MM.1S (cell line): Measurements from ENCODE around the gene SLC37A1.

ENCODE experiments used
- DNase-seq: peaks from one replicate; pipeline ENCODE4 v3.0.0-alpha.2; 2015
- H2AFZ ChIP-seq: fragments of 300-600 bp; sonication (generic); 2 replicates; pipeline ENCODE4 v1.6.0; 2016; ENCODE audit warnings: antibody characterized with exemption, low read length
- H3F3A ChIP-seq: fragments of 300-600 bp; sonication (generic); 2 replicates; pipeline ENCODE4 v1.6.1; 2016; ENCODE audit warnings: mild to moderate bottlenecking, antibody characterized with exemption, low read length, moderate library complexity, mixed read lengths; ENCODE audit not compliant: insufficient read depth
- H3K27ac ChIP-seq: fragments of 300-600 bp; sonication (generic); 2 replicates; pipeline ENCODE4 v1.5.1; 2016; ENCODE audit warnings: mild to moderate bottlenecking, low read length
- H3K27me3 ChIP-seq: fragments of 300-600 bp; sonication (generic); replicated peaks from 2 replicates; pipeline ENCODE4 v1.6.0; 2016; ENCODE audit warnings: low read length; ENCODE audit not compliant: insufficient read depth
- H3K36me3 ChIP-seq: fragments of 300-600 bp; sonication (generic); replicated peaks from 2 replicates; pipeline ENCODE4 v1.6.1; 2016; ENCODE audit warnings: mild to moderate bottlenecking, low read length, mixed read lengths; ENCODE audit not compliant: insufficient read depth
- H3K4me1 ChIP-seq: fragments of 300-600 bp; sonication (generic); 2 replicates; pipeline ENCODE4 v1.6.1; 2016; ENCODE audit warnings: low read length, mixed read lengths
- H3K4me2 ChIP-seq: fragments of 300-600 bp; sonication (generic); 2 replicates; pipeline ENCODE4 v1.6.0; 2016; ENCODE audit warnings: low read depth, low read length
- H3K4me3 ChIP-seq: fragments of 300-600 bp; sonication (generic); 2 replicates; pipeline ENCODE4 v1.5.1; 2016; ENCODE audit warnings: low read length, mixed read lengths
- H3K79me2 ChIP-seq: fragments of 300-600 bp; sonication (generic); 2 replicates; pipeline ENCODE4 v1.6.1; 2016; ENCODE audit warnings: mixed run types, low read length, mixed read lengths
- H3K9ac ChIP-seq: fragments of 300-600 bp; sonication (generic); 2 replicates; pipeline ENCODE4 v1.6.1; 2016; ENCODE audit warnings: low read length, mixed read lengths
- H3K9me2 ChIP-seq: fragments of 300-600 bp; sonication (generic); replicated peaks from 2 replicates; pipeline ENCODE4 v1.6.1; 2016; ENCODE audit warnings: mild to moderate bottlenecking, low read length, mixed read lengths; ENCODE audit not compliant: insufficient read depth
- H3K9me3 ChIP-seq: fragments of 300-600 bp; sonication (generic); replicated peaks from 2 replicates; pipeline ENCODE4 v1.6.1; 2016; ENCODE audit warnings: mild to moderate bottlenecking, low read length, mixed read lengths; ENCODE audit not compliant: insufficient read depth
- H4K20me1 ChIP-seq: fragments of 300-600 bp; sonication (generic); 2 replicates; pipeline ENCODE4 v1.6.1; 2016; ENCODE audit warnings: mild to moderate bottlenecking, low read length, moderate library complexity, mixed read lengths; ENCODE audit not compliant: insufficient read depth
- CTCF ChIP-seq: fragments of 300-600 bp; sonication (generic); IDR thresholded peaks from 2 replicates; pipeline ENCODE4 v1.5.1; 2016; ENCODE audit warnings: antibody characterized with exemption, low read length, mixed read lengths
- EZH2 ChIP-seq: fragments of 300-600 bp; sonication (generic); optimal IDR thresholded peaks from 2 replicates; pipeline ENCODE3; 2017; ENCODE audit warnings: low read depth, mild to moderate bottlenecking, antibody characterized with exemption, low read length, mixed read lengths
- EZH2phosphoT487 ChIP-seq: fragments of 300-600 bp; sonication (generic); IDR thresholded peaks from 2 replicates; pipeline ENCODE4 v1.6.1; 2018; ENCODE audit warnings: antibody characterized with exemption, low read length

Gene SLC37A1

GRCh38 chr21:42629933-42630589 is 116.4 kb downstream of the SLC37A1 start:
- H3K9me2 ChIP-seq = no peaks in the 10 kb centered on the region
- H3K27ac ChIP-seq = no peak overlapping the region
- H3K4me2 ChIP-seq = no peak overlapping the region
- H3K27me3 ChIP-seq = peaks cover 93% of the 10 kb centered on the region
- H3K79me2 ChIP-seq = no peaks in the 10 kb centered on the region
- no peaks in the 10 kb centered on the region for H4K20me1 ChIP-seq
- H3K36me3 ChIP-seq = no peaks in the 10 kb centered on the region
- no peak for TF ChIP-seq EZH2phosphoT487
- no peaks in the 10 kb centered on the region for H3F3A ChIP-seq
- no peak overlapping the region for H3K9ac ChIP-seq
- no peak overlapping the region for H2AFZ ChIP-seq
- no peaks in the 10 kb centered on the region for H3K9me3 ChIP-seq
- H3K4me1 ChIP-seq = no peaks in the 10 kb centered on the region
- H3K4me3 ChIP-seq = no peak overlapping the region
- DNase-seq = no peak

- no peak overlapping the region for H3K27ac ChIP-seq
- DNase-seq = no peak
- H3K9ac ChIP-seq = no peak overlapping the region
- H3K36me3 ChIP-seq = no peaks in the 10 kb centered on the region
- no peaks in the 10 kb centered on the region for H3K9me2 ChIP-seq
- H3F3A ChIP-seq = no peaks in the 10 kb centered on the region
- no peaks in the 10 kb centered on the region for H3K4me1 ChIP-seq
- TF ChIP-seq EZH2phosphoT487 (no peak), EZH2 (no peak), CTCF (no peak)
- peaks cover 93% of the 10 kb centered on the region for H3K27me3 ChIP-seq
- H3K9me3 ChIP-seq = no peaks in the 10 kb centered on the region
- no peak overlapping the region for H2AFZ ChIP-seq
- H3K4me2 ChIP-seq = no peak overlapping the region
- H3K79me2 ChIP-seq = no peaks in the 10 kb centered on the region
- H4K20me1 ChIP-seq = no peaks in the 10 kb centered on the region
- no peak overlapping the region for H3K4me3 ChIP-seq
These were observed 117.0 kb downstream of the SLC37A1 start for GRCh38 chr21:42630626-42631025.
